SJCRH30 (cell line): Measurements from ENCODE around the gene MICA. TPM values are rescaled to one million over a fixed set of nuclear protein-coding genes. Genes with fewer than 3 reads are reported as not detected.
"Not testable (repeated sequence)": the region's sequence is repeated elsewhere in the genome, so short reads cannot be mapped to it uniquely, and the experiment has no call there.

ENCODE experiments used
- DNase-seq, 2 experiments: peaks; one replicate each; pipeline ENCODE4 v3.0.0-alpha.2; 2015 to 2020
- H3K27ac ChIP-seq: fragments of 250-450 bp; sonication (Bioruptor Pico); 2 replicates; pipeline ENCODE4 v1.5.1; 2020; ENCODE audit warnings: mild to moderate bottlenecking, moderate library complexity
- H3K27me3 ChIP-seq: fragments of 250-450 bp; sonication (Bioruptor Pico); 2 replicates; pipeline ENCODE4 v1.5.1; 2020; ENCODE audit warnings: mild to moderate bottlenecking, moderate library complexity
- H3K36me3 ChIP-seq: fragments of 250-450 bp; sonication (Bioruptor Pico); 2 replicates; pipeline ENCODE4 v1.5.1; 2020; ENCODE audit warnings: mild to moderate bottlenecking, moderate library complexity
- H3K4me1 ChIP-seq: fragments of 250-450 bp; sonication (Bioruptor Pico); 2 replicates; pipeline ENCODE4 v1.5.1; 2020; ENCODE audit warnings: mild to moderate bottlenecking, moderate library complexity
- H3K4me3 ChIP-seq: fragments of 250-450 bp; sonication (Bioruptor Pico); 2 replicates; pipeline ENCODE4 v1.5.1; 2020; ENCODE audit warnings: mild to moderate bottlenecking, moderate library complexity
- H3K9me3 ChIP-seq: fragments of 250-450 bp; sonication (Bioruptor Pico); replicated peaks from 2 replicates; pipeline ENCODE4 v1.5.1; 2020; ENCODE audit warnings: mild to moderate bottlenecking, moderate library complexity
- total RNA-seq: library from RNA; depleted of rRNA; stranded (reverse); fragments of >200 nt; shearing (Covaris generic); gene quantifications from 2 replicates; pipeline ENCODE4 v1.2.3, GENCODE V29; 2014

Gene MICA
- total RNA-seq, 1 experiment from 2014 or later, result 7.7 TPM

GRCh38 chr6:31446481-31446880 lies 43.1 kb downstream of the MICA start:
- Histone ChIP-seq H3K36me3 (no peaks in the 10 kb centered on the region), H3K4me3 (no peak overlapping the region), H3K27ac (no peak overlapping the region), H3K9me3 (no peaks in the 10 kb centered on the region), H3K27me3 (no peaks in the 10 kb centered on the region), H3K4me1 (no peaks in the 10 kb centered on the region)
- no peak for DNase-seq

- H3K27ac ChIP-seq, H3K27me3 ChIP-seq, H3K36me3 ChIP-seq, H3K4me1 ChIP-seq, H3K4me3 ChIP-seq, DNase-seq, H3K9me3 ChIP-seq: not testable (repeated sequence)
These were observed 43.8 kb downstream of the MICA start for GRCh38 chr6:31446999-31447789.

- H3K36me3 ChIP-seq, result no peaks in the 10 kb centered on the region
- no peaks in the 10 kb centered on the region for H3K4me1 ChIP-seq
- no peaks in the 10 kb centered on the region for H3K9me3 ChIP-seq
- no peaks in the 10 kb centered on the region for H3K27me3 ChIP-seq
- H3K4me3 ChIP-seq, result no peak overlapping the region
- DNase-seq, result no peak
- H3K27ac ChIP-seq, result no peak overlapping the region
These were observed 47.4 kb downstream of the MICA start for GRCh38 chr6:31450751-31451150.

- Histone ChIP-seq H3K4me3 (no peak overlapping the region), H3K27me3 (no peaks in the 10 kb centered on the region), H3K27ac (no peak overlapping the region), H3K9me3 (no peaks in the 10 kb centered on the region), H3K36me3 (no peaks in the 10 kb centered on the region), H3K4me1 (no peaks in the 10 kb centered on the region)
- no peak for DNase-seq
These were observed 49.5 kb downstream of the MICA start for GRCh38 chr6:31452859-31453258.

GRCh38 chr6:31453259-31453658 lies 49.9 kb downstream of the MICA start:
- H3K27me3 ChIP-seq, result no peaks in the 10 kb centered on the region
- no peaks in the 10 kb centered on the region for H3K9me3 ChIP-seq
- H3K4me3 ChIP-seq, result no peak overlapping the region
- H3K4me1 ChIP-seq, result no peaks in the 10 kb centered on the region
- no peak for DNase-seq
- no peaks in the 10 kb centered on the region for H3K36me3 ChIP-seq
- no peak overlapping the region for H3K27ac ChIP-seq

GRCh38 chr6:31459864-31460263 lies 56.5 kb downstream of the MICA start:
- not testable (repeated sequence) for H3K36me3 ChIP-seq, H3K9me3 ChIP-seq, H3K4me1 ChIP-seq, H3K27me3 ChIP-seq, DNase-seq, H3K27ac ChIP-seq, H3K4me3 ChIP-seq

GRCh38 chr6:31460361-31461025 lies 57.1 kb downstream of the MICA start:
- no peak for DNase-seq
- H3K4me3 ChIP-seq, result no peak overlapping the region
- H3K9me3 ChIP-seq, result no peaks in the 10 kb centered on the region
- no peaks in the 10 kb centered on the region for H3K27me3 ChIP-seq
- no peaks in the 10 kb centered on the region for H3K36me3 ChIP-seq
- no peak overlapping the region for H3K27ac ChIP-seq
- H3K4me1 ChIP-seq, result no peaks in the 10 kb centered on the region

GRCh38 chr6:31462026-31462963 lies 58.9 kb downstream of the MICA start:
- no peaks in the 10 kb centered on the region for H3K9me3 ChIP-seq
- H3K4me1 ChIP-seq, result peaks cover 5% of the 10 kb centered on the region
- H3K27me3 ChIP-seq, result no peaks in the 10 kb centered on the region
- H3K36me3 ChIP-seq, result no peaks in the 10 kb centered on the region
- no peak for DNase-seq
- no peak overlapping the region for H3K4me3 ChIP-seq
- no peak overlapping the region for H3K27ac ChIP-seq

DNA sequence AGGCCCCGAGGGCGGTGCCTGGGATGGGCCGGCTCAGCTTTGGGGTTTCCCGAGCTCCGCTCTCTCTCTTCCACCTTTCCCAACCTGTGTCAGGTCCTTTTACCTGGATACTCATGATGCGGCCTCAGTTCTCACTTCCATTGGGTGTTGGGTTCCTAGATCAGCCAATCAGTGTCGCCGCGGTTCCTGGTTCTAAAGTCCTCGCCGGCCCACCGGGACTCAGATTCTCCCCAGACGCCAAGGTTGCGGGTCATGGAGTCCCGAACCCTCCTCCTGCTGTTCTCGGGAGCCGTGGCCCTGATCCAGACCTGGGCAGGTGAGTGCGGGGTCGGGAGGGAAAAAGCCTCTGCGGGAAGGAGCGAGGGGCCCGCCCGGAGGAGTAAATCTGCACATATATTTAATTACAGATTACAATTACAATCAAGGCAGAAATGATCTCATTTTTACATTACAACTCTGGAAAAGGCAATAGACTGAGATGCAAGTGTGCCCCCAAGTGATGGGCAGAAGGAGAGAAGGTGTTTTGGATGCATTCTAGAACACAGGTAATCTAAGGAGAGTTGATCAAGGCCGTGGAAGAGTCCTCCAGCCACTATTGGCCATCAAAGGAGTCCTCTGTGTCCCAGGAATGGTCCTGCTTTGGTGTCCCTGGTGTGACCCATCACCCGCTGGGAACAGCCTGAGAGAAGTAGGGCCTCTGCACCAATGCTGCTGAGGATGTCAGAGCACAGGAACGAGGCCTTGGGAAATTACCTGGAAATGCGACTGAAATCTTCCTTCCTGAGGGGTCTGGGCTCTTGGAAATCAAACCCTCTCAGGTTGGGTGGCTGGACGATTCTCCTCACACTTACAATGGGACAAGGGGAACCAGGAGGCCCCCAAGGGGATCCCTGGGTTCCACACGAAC lies 59.8 kb downstream of the MICA start:
- H3K4me1 ChIP-seq, result peaks cover 14% of the 10 kb centered on the region
- H3K36me3 ChIP-seq, result no peaks in the 10 kb centered on the region
- H3K27me3 ChIP-seq, result no peaks in the 10 kb centered on the region
- no peak for DNase-seq
- H3K9me3 ChIP-seq, result no peaks in the 10 kb centered on the region
- no peak overlapping the region for H3K27ac ChIP-seq
- no peak overlapping the region for H3K4me3 ChIP-seq

DNA sequence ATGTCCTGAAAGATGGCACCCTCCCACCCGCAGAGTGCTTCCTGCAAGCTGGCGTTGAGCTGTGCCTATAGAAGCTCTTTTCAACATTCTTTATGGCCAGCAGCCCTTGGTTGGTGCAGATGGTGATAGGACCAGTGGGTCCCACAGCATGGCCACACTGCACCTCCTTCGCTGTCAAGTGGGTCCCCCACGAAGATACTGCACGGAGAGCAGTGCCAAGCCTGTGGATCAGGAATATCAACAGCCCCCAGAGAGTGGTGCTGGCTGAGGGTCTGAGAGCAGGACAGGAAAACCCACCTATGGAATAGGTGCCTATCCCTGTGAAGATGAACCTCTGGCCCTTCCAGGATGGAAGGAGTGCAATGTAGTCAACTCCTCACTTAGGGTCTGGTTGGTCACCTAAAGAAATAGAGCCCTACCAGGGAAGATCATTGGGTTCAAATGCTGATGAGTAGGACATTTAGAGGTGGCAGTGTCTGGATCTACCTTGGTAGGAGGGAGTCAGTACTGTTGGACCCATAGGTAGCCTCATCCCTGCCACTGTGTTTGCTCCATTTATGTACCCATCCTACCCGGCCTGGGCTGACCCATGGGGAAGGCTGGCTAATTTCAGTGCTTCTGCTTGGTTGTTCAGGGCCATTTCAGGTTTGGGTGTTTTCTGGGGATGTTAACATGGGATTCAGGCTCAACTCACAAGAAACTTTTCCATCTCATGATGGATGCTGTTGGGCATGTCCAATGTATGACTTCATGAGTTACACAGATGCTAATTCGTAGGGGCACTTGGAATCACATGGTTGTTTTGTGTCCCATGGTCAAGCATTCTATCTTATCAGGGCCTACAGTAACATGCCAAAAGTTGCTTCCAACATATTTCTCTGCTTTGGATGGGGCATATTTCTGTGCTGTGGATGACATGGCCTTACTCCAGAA lies 61.1 kb downstream of the MICA start:
- Histone ChIP-seq H3K4me1 (peaks cover 25% of the 10 kb centered on the region), H3K9me3 (no peaks in the 10 kb centered on the region), H3K27ac (no peak overlapping the region), H3K27me3 (no peaks in the 10 kb centered on the region), H3K4me3 (no peak overlapping the region), H3K36me3 (no peaks in the 10 kb centered on the region)
- no peak for DNase-seq
